ENCODE results near the gene YPEL1. TPM values are rescaled to one million over a fixed set of nuclear protein-coding genes. Genes with fewer than 3 reads are reported as not detected.
A peak's percentile ranks its signal among the peaks of the same experiment; 100 is the strongest.

YPEL1 gene
- total and polyA plus RNA-seq, 2 of the 13 experiments (the other 11 are each of a cell fraction or from before 2014, with no cell fraction given), result 0.33 to 2.5 TPM

DNA sequence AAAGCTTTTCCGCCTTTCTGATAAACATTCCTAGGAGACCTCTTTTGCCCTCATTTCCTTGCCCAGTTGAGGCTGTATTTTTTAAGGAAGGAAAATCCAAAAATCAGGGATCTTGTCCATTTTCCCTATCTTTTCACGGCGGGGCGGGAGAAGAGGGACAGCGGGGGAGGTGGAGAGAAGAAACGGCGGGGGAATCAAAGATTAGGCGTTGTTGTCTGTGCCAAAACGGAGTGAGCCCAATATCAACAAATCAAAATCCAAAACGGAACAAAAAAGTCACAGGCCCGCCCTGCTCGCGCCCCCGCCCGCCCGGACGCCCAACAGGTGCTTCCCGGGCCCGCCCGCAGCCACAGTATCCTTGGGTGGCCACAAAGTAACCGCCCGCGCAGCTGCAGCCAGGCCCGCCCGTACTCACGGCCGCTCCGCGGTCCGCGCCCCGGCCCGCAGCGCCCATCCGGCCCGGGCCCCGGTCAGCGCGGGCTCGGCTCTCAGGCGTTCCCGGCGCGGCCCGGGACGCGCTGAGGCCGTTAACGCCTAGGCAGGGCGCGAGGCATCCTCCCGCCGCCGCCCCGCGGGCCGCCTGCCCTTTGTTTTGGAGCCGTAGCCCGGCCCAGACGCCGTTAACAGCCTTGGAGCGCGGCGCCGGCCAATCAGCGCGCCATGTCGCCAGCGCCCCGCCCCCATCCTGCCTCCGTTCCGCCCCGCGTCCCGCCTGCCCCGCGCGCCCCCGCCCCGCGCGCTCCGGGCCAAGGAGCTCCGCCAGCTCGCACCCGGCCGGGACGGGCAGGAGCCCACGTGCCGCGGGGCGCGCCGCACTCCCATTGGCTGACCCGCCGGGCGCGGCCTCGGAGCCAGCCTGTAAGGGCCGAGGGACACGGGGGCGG lies at the start of gene YPEL1 (continued):
- TF ChIP-seq CAMTA2 (CRISPR knock-in tag; IDR thresholded peaks at IDR 0.05; ENCODE audit: borderline replicate concordance) (no peak), RFXAP (CRISPR knock-in tag; IDR thresholded peaks at IDR 0.05; ENCODE audit: borderline replicate concordance) (peak; percentile 81; the same call in 1 of the 2 replicates), ZBTB2 (CRISPR knock-in tag; IDR thresholded peaks at IDR 0.05; ENCODE audit: low read depth) (peak; percentile 82), ZIK1 (CRISPR knock-in tag; IDR thresholded peaks at IDR 0.05; ENCODE audit: borderline replicate concordance, low read depth) (peak; percentile 92; the same call in 1 of the 2 replicates), SOX6 (IDR thresholded peaks at IDR 0.05) (no peak), SOX6 (CRISPR knock-in tag; IDR thresholded peaks at IDR 0.05) (no peak), RFX1 (IDR thresholded peaks at IDR 0.05) (no peak), SYNCRIP (IDR thresholded peaks at IDR 0.05; ENCODE audit: insufficient read depth, low read depth, low read length) (no peak), ZUFSP (CRISPR knock-in tag; IDR thresholded peaks at IDR 0.05; ENCODE audit: borderline replicate concordance) (no peak), ZNF574 (CRISPR knock-in tag; IDR thresholded peaks at IDR 0.05) (peak; percentile 67), ZSCAN29 (CRISPR knock-in tag; conservative IDR thresholded peaks at IDR 0.05) (no peak), ZNF879 (CRISPR knock-in tag; IDR thresholded peaks at IDR 0.05) (no peak), HOXA9 (CRISPR knock-in tag; IDR thresholded peaks at IDR 0.05; ENCODE audit: borderline replicate concordance) (peak; percentile 46; the same call in 1 of the 2 replicates), TARDBP (CRISPR knock-in tag; IDR thresholded peaks at IDR 0.05) (no peak)
- TF ChIP-seq, protein P1, sequence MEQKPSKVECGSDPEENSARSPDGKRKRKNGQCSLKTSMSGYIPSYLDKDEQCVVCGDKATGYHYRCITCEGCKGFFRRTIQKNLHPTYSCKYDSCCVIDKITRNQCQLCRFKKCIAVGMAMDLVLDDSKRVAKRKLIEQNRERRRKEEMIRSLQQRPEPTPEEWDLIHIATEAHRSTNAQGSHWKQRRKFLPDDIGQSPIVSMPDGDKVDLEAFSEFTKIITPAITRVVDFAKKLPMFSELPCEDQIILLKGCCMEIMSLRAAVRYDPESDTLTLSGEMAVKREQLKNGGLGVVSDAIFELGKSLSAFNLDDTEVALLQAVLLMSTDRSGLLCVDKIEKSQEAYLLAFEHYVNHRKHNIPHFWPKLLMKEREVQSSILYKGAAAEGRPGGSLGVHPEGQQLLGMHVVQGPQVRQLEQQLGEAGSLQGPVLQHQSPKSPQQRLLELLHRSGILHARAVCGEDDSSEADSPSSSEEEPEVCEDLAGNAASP (CRISPR knock-in tag; IDR thresholded peaks at IDR 0.05; ENCODE audit: borderline replicate concordance), result no peak

All from HepG2 (cell line).